ENCODE results near the gene AP3D1.
"Not testable (repeated sequence)": the region's sequence is repeated elsewhere in the genome, so short reads cannot be mapped to it uniquely, and the experiment has no call there.

AP3D1 gene

GRCh38 chr19:2151339-2152229 lies at the start of gene AP3D1:
AP3D1 (minus strand) TSS chr19:2151566; CDS start chr19:2151334, 232 bp downstream.
- TF ChIP-seq, protein P1, sequence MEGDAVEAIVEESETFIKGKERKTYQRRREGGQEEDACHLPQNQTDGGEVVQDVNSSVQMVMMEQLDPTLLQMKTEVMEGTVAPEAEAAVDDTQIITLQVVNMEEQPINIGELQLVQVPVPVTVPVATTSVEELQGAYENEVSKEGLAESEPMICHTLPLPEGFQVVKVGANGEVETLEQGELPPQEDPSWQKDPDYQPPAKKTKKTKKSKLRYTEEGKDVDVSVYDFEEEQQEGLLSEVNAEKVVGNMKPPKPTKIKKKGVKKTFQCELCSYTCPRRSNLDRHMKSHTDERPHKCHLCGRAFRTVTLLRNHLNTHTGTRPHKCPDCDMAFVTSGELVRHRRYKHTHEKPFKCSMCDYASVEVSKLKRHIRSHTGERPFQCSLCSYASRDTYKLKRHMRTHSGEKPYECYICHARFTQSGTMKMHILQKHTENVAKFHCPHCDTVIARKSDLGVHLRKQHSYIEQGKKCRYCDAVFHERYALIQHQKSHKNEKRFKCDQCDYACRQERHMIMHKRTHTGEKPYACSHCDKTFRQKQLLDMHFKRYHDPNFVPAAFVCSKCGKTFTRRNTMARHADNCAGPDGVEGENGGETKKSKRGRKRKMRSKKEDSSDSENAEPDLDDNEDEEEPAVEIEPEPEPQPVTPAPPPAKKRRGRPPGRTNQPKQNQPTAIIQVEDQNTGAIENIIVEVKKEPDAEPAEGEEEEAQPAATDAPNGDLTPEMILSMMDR (conservative IDR thresholded peaks at IDR 0.05; ENCODE audit: low read depth, low read length): no peak
- peak within 1 kb of the TSS; percentile 89 for H3K4me3 ChIP-seq (ENCODE audit: low read depth, low read length)
- DNase-seq (ENCODE audit: low read depth): peak; percentile 100

- H3K4me3 ChIP-seq (ENCODE audit: low read depth, low read length); DNase-seq (ENCODE audit: low read depth): not testable (repeated sequence)
Observed at GRCh38 chr19:2200624-2201294, 49.4 kb upstream of the AP3D1 start.

DNA sequence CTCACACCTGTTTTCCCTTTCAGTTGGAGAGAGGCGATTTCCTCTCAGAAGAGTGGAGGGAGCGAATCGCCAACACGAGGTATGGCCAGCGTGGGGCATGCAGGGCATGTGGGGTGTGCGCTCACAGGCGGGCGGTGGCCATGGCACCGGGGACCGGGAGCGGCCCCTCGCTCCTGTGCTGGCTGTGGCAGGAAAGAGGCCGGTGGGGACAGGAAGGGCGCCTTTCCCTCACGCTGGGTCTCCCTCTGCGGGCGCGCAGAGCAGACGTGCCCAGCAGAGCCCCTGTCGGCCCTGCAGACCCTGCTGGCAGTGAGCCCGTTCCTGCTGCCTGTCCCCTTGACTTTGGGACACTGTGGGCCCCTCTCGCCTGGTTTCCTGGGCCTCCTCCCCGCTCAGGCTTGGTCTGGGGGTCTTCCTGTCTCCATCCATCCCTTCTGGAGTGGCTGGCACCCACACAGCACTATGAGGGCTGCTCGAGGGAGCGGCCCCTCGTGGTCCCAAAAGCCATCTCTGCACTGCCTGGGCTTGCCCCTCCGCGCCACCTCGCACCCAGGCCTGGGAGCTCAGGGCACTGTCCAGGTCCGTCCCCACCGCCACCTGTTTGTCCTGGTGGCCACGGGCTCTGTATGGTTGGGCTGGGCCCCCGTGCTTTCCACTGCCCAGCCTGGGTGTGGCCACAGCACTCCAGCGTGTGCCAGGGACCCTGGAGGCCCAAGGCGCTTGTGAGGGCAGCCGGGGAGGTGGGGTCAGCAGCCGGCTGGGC lies 48.7 kb upstream of the AP3D1 start:
- DNase-seq (ENCODE audit: low read depth): no peak
- TF ChIP-seq, protein P1 (conservative IDR thresholded peaks at IDR 0.05; ENCODE audit: low read depth, low read length): no peak
- no peak overlapping the region for H3K4me3 ChIP-seq (ENCODE audit: low read depth, low read length)

GRCh38 chr19:2199215-2199614 lies 47.8 kb upstream of the AP3D1 start:
- DNase-seq (ENCODE audit: low read depth): no peak
- no peak overlapping the region for H3K4me3 ChIP-seq (ENCODE audit: low read depth, low read length)
- TF ChIP-seq, protein P1 (conservative IDR thresholded peaks at IDR 0.05; ENCODE audit: low read depth, low read length): peak; percentile 50

GRCh38 chr19:2198317-2198716 lies 47.0 kb upstream of the AP3D1 start:
- DNase-seq (ENCODE audit: low read depth): no peak
- TF ChIP-seq, protein P1 (conservative IDR thresholded peaks at IDR 0.05; ENCODE audit: low read depth, low read length): no peak
- H3K4me3 ChIP-seq (ENCODE audit: low read depth, low read length): no peak overlapping the region

DNA sequence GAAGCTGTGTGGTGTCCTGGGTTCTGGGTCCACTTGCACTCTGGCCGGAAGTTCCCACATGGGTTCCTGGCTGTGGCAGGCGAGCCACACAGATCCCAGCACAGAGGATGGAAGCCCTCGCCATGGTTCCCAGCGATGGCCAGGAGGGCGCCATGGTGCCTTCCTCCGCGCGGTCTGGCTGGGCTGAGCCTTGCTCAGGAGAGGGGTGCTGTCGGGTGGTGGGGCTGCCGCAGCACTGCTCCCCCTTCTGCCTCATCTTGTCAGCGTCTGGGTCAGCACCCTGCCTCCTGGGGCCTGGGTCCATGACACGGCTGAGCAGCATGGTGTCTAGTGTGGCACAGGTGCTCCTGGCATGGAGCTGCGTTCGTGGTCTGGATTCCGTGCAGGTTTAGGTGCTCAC lies 45.9 kb upstream of the AP3D1 start:
- TF ChIP-seq, protein P1 (conservative IDR thresholded peaks at IDR 0.05; ENCODE audit: low read depth, low read length): no peak
- H3K4me3 ChIP-seq (ENCODE audit: low read depth, low read length): no peak overlapping the region
- DNase-seq (ENCODE audit: low read depth): no peak

DNA sequence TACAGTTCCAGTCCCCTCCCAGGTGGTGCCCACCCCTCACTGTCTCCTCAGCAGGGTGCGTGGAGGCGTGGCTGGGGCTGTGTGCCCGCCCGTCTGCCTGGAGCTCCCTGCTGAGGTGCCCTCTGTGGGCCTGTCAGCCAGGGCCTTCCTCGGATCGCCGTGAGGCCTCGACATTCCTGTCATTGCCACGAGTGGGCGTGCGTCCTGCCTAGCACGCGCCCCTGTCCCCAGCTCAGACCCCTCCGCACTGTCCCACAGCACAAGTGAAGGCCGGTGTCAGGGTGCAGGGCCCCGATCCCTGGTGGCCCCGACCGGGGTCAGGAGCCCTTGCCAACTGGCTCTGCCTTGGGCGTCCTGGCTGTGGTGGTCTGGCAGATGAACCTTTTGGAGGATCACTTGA lies 44.5 kb upstream of the AP3D1 start:
- TF ChIP-seq, protein P1 (conservative IDR thresholded peaks at IDR 0.05; ENCODE audit: low read depth, low read length): no peak
- H3K4me3 ChIP-seq (ENCODE audit: low read depth, low read length): no peak overlapping the region
- DNase-seq (ENCODE audit: low read depth): no peak
